Activated CD4-positive, alpha-beta T cell treated with anti-CD3 and anti-CD28 coated beads for 1 hour (primary cell): ENCODE measurements around the gene TAC3.
"Not testable (repeated sequence)": the region's sequence is repeated elsewhere in the genome, so short reads cannot be mapped to it uniquely, and the experiment has no call there.

Experiments
- DNase-seq: peaks from one replicate; pipeline ENCODE4 v3.0.0-alpha.2; 2020

Gene TAC3

GRCh38 chr12:57016348-57016747, at the start of gene TAC3:
Gene TAC3 (minus strand): TSS chr12:57016529. CDS start chr12:57015797, 732 bp downstream.
- no peak for DNase-seq

GRCh38 chr12:57063991-57064685, 47.8 kb upstream of the TAC3 start:
- no peak for DNase-seq

GRCh38 chr12:57058454-57058853, 42.1 kb upstream of the TAC3 start:
- no peak for DNase-seq

GRCh38 chr12:57057067-57057751, 40.9 kb upstream of the TAC3 start:
- DNase-seq: no peak

- no peak for DNase-seq
Measured at GRCh38 chr12:57055824-57056223, 39.5 kb upstream of the TAC3 start.

- not testable (repeated sequence) for DNase-seq
Measured at GRCh38 chr12:57053901-57054300, 37.6 kb upstream of the TAC3 start.

- not testable (repeated sequence) for DNase-seq
Measured at GRCh38 chr12:57053146-57053545, 36.8 kb upstream of the TAC3 start.

- DNase-seq: no peak
Measured at GRCh38 chr12:57051011-57051410, 34.7 kb upstream of the TAC3 start.

GRCh38 chr12:57049890-57050289, 33.6 kb upstream of the TAC3 start, which contains the start of gene MYO1A:
Gene MYO1A (minus strand): TSS chr12:57050129. CDS start chr12:57048323, 1,806 bp downstream.
- no peak for DNase-seq

GRCh38 chr12:57049119-57049446, 32.8 kb upstream of the TAC3 start:
- DNase-seq: no peak

- no peak for DNase-seq
Measured at GRCh38 chr12:57048423-57049118, 32.2 kb upstream of the TAC3 start.

- no peak for DNase-seq
Measured at GRCh38 chr12:57047981-57048380, 31.7 kb upstream of the TAC3 start.

- no peak for DNase-seq
Measured at GRCh38 chr12:57046947-57047890, 30.9 kb upstream of the TAC3 start.

- no peak for DNase-seq
Measured at GRCh38 chr12:57046086-57046791, 29.9 kb upstream of the TAC3 start.

GRCh38 chr12:57044889-57045288, 28.6 kb upstream of the TAC3 start:
- no peak for DNase-seq

GRCh38 chr12:57044468-57044867, 28.1 kb upstream of the TAC3 start:
- no peak for DNase-seq

- DNase-seq: no peak
Measured at GRCh38 chr12:57042695-57043094, 26.4 kb upstream of the TAC3 start.

GRCh38 chr12:57040750-57041149, 24.4 kb upstream of the TAC3 start:
- DNase-seq: no peak

GRCh38 chr12:57040211-57040610, 23.9 kb upstream of the TAC3 start:
- DNase-seq: no peak

- DNase-seq: no peak
Measured at GRCh38 chr12:57039016-57039798, 22.9 kb upstream of the TAC3 start.

GRCh38 chr12:57037264-57037663, 20.9 kb upstream of the TAC3 start:
- no peak for DNase-seq
